Amniotic epithelial cell (primary cell): ENCODE measurements around the gene SH3TC2.
A peak's percentile ranks its signal among the peaks of the same experiment; 100 is the strongest.

Source experiments
- DNase-seq: peaks from one replicate; pipeline ENCODE4 v3.0.0-alpha.2; 2010; ENCODE audit warnings: low read depth

SH3TC2 gene

DNA sequence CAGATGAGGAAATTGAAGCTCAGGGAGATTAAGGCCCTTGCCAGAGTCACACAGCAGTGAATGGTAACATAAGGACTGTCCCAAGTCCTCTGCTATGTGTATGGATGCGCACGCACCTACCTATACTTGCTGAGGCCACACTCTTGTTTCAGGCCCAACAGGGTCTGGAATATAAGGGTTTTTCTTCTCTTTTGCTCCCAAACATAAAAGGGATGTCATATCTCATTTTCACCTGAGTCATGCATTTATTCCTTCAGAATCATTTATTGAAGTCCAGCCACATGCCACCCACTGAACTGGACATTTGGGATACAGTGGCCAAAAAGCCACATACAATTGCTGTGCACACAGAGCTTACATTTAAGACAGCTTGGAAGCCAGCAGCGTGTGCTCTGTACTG, 92.0 kb downstream of the SH3TC2 start:
- DNase-seq = no peak

DNA sequence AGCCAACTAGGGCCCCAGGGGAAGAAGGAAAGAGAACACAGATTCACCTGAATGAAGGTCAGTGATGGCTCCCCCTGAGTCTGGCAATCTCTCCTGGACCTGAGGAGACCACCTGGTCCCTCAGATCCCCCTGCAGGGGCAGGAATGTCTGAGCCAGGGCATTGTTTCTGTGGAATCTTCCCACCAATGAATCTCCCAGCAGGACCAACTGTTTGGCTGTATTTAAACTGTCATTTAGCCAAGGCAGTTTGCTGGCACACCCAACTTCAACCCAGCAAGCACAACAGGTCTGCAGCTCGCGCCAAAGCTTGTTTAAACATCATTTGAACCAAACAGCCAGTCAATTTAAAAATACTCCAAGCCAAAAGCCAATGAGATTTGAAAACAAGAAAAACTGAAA, 92.6 kb downstream of the SH3TC2 start:
- no peak for DNase-seq

DNA sequence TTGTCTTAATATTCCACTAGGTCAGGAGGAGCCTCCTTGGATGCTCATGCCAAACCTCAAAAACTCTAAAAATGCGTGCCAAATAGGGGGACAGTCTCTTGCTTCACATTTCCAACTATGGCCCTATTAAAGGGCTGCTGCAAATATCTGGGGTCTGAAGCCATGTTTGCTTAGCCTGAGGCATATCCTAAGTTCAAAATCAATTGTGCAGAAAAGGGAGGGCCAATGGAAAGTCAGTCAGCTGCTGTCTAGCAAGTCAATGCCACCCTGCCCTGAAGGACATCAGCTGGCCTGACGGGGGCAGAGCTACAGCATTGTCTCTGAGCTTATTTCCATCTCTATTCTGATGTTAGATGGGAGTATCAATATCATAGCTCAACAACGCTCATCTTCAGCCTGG, 93.6 kb downstream of the SH3TC2 start:
- no peak for DNase-seq

GRCh38 chr5:148968311-148968710, 94.6 kb downstream of the SH3TC2 start:
- DNase-seq = no peak

DNA sequence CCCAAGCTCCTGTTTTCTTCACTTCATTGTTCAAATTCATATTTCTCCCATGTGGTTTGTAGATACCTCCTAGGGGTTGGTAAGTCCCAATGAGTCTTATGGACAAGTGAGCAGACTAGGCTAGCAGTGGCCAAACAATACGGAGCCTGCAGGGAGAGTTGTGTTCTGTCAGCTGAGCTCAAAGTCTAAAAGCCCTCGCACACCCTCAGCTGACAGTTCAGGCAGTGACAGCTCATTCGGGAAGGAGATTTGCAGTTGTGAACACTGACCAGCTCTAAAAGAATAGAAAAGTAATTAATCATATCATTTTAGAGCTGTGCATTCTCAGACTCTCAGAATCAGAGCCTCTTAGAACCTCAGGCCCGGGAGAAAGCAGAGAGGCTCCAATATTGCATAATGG, 95.1 kb downstream of the SH3TC2 start:
- no peak for DNase-seq

DNA sequence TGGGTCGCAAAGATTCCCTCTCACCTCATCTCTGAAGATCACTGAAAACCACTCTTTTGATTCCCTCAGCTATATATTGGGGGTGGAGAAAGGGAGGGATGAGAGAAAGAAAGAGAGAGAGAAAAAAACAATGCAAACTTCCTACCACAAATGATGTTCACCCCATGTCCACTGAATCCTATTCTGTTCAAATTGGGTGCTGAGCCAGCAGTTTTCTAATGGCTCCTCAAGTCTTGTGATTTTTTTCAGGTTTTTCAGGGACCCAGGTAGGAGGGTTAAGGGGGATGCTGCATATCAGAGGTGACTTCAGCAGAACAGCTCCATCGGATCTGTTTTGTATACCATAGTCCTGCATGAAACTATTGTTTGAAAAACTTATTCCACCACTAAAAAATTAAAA, 95.9 kb downstream of the SH3TC2 start:
- no peak for DNase-seq

DNA sequence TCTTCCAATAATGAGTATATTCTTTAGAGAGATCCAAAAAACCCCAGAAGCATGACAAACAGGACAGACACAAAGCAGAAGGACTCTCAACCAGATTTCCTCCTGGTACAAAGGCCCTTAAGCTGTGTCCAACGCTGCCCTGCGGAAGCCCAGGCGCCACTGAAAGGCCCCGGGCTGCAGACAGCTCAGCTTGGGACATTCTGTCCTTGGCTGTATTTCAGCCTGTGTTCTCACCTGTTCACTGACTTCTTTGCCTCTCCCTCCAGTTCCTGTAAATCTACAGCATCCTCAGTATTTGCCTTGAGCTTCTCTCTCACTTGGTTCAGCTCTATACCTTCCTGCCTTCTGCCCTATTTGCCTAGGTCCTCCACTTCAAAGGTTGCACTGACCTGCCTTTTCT, 96.5 kb downstream of the SH3TC2 start:
- DNase-seq = no peak

- DNase-seq = peak; percentile 87
Measured at GRCh38 chr5:148965511-148966265, 97.2 kb downstream of the SH3TC2 start.

DNA sequence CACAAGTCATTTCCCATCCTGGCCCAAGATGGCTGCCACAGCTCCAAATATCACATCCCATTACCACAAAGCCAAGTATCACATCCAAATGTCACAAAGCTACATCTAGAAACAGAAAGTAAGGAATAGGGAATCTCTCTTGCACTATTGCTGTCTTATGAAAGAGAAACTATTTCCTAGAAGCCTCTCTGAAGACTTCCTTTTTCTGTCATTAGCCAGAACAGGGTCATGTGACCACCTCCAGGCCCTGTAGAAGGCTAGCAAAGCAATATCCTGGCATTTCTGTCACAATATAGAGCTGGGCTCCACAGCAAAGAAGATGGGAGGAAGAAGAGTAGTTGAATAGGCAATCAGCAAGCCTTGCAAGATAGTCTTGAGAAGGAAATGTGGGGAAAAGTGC, 99.2 kb downstream of the SH3TC2 start:
- no peak for DNase-seq

- no peak for DNase-seq
Measured at GRCh38 chr5:148962761-148963324, 100.0 kb downstream of the SH3TC2 start.

DNA sequence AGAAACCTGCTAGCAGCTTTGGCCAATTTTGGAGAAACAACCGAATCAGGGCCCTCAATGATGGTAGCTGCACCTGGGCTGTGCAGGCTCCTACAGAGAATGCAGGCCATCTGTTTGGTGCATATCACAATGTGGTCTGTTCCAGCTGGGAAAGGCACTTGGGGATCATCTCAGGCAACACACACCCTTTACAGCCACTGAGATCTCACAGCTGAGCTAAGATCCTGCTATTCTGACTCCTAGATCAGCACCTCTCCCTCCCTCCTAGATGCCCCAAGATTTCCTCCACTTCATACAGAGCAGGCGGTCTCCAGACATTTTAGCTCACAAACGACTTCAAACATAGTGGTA, 100.7 kb downstream of the SH3TC2 start:
- no peak for DNase-seq

GRCh38 chr5:148961261-148962199, 101.3 kb downstream of the SH3TC2 start:
- DNase-seq = no peak

GRCh38 chr5:148960070-148960769, 102.6 kb downstream of the SH3TC2 start:
- no peak for DNase-seq

DNA sequence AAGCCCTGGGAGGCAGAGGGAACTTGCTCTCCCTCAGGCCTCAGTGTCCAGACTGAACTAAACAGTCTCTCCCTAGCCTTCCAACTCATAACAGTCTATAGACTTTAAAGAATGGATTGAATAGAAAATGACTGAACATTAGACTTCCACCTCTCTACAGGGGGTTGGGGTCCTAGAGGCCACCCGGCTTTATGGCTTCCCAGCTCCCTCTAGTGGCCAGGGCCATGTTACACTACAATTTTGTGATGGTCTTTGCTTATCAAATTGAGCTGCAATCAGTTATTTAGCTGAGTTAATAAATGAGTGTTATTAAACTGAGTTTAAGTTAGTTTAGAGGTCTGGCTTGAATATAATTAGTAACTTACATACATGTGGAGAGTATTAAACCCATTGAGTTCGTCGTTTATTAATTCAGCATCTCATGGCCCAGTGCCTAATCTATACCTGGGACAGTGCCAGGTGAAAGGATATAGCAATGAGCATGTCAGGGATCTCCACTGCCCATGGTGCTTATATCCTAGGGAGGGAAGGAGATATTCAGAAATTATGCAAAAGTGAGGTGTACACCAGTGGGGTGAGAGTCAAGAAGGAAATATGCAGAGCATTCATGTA, 105.2 kb downstream of the SH3TC2 start:
- no peak for DNase-seq

DNA sequence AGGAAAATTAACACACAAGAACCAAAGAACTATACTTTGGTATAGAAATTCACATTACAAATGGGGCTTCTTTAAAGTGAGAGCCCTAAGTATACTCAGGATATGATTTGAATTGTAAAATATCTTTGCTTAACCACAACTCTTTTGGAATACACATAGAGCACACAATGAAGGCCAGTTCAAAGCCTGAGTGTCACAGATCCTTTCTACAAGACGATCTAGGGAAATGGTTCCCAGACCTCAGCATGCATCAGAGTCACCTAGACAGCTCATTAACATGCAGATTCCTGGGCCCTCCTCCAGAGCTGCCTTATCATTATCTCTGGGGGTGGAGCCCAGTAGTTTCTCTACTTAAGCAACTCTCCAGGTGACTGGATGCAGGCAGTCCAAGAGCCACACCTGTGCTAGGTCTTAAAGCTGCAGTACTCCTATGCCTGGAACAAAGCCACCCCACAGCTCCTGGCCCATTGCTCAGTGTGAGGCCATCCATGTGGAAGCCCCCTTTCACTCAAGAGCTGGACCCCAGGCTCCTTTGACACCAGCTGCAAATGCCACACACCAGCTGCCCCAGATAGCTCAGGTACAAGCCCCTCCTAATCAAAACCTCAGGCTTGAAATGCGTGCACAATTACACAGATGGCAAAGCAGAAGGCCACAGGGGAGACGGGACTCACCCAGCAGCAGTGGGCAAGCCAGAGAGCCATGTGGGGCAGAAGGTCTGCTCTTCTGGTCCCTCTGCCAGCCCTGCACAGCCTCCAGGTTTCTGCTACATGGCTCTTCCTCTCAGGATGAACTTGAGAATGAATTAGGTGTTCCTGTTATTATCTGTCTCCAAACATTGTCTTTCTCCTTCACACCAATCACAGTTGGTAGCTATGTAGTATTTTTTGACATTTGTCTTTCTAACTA, 106.1 kb downstream of the SH3TC2 start:
- no peak for DNase-seq
